GM20000 (cell line): ENCODE data around the gene KYNU.
"Not testable (repeated sequence)": the region's sequence is repeated elsewhere in the genome, so short reads cannot be mapped to it uniquely, and the experiment has no call there.

Source experiments
- DNase-seq: peaks from one replicate; pipeline ENCODE4 v3.0.0; 2012; ENCODE audit warnings: low spot score
- TF ChIP-seq, protein P1 (sequence below): IDR thresholded peaks from 2 replicates; pipeline ENCODE4 v1.5.1; 2012; ENCODE audit warnings: mild to moderate bottlenecking, control low read depth; ENCODE audit errors: extremely low read depth, missing control alignments

Gene KYNU

DNA sequence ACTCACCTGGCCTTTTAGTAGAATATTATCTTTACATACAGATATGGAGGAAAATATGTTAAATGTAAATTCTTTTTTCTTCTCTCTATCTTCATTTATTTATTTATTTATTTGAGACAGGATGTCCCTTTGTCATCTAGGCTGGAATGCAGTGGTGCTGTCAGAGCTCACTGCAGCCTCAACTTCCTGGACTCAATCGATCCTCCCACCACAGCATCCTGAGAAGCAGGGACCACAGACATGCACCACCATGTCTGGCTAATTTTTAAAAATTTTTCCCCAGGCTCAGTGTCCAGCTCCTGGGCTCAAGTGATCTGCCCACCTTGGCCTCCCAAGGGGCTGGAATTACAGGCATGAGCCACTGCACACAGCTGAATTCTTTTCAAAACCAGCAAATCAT is 20.3 kb downstream of the KYNU start:
- TF ChIP-seq, protein P1, sequence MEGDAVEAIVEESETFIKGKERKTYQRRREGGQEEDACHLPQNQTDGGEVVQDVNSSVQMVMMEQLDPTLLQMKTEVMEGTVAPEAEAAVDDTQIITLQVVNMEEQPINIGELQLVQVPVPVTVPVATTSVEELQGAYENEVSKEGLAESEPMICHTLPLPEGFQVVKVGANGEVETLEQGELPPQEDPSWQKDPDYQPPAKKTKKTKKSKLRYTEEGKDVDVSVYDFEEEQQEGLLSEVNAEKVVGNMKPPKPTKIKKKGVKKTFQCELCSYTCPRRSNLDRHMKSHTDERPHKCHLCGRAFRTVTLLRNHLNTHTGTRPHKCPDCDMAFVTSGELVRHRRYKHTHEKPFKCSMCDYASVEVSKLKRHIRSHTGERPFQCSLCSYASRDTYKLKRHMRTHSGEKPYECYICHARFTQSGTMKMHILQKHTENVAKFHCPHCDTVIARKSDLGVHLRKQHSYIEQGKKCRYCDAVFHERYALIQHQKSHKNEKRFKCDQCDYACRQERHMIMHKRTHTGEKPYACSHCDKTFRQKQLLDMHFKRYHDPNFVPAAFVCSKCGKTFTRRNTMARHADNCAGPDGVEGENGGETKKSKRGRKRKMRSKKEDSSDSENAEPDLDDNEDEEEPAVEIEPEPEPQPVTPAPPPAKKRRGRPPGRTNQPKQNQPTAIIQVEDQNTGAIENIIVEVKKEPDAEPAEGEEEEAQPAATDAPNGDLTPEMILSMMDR, result no peak
- no peak for DNase-seq

DNA sequence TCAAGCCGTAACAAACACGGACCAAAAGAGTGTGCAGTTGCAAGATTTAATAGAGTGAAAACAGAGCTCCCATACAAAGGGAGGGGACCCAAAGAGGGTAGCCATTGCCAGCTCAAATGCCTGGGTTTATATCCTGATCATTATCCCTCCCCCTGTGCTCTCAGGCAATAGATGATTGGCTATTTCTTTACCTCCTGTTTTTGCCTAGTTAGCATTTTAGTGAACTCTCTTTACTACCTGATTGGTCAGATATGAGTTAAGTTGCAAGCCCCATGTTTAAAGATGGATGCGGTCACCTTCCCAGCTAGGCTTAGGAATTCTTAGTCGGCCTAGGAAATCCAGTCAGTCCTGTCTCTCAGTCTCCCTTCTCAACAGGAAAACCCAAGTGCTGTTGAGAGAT is 22.9 kb downstream of the KYNU start:
- not testable (repeated sequence) for DNase-seq

DNA sequence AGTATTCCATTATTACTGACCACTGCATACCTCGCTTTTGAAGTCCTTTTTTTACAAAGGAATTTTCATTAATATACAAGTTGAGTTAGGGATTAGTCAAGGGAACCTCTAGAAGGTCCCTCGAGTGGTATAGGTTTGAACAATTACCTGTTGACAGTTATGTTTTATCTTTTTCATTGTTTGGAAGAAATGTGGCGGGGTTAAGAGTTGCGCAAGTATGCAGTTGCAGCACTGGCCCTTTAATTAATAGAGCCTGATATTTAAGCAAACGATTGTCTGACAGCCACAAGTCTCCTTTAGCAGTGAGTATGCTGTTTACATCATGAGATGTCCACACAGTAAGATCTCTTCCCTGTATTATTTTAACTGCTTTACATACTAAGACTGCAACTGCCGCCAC is 24.3 kb downstream of the KYNU start:
- DNase-seq, result no peak
- TF ChIP-seq, protein P1, result no peak

DNA sequence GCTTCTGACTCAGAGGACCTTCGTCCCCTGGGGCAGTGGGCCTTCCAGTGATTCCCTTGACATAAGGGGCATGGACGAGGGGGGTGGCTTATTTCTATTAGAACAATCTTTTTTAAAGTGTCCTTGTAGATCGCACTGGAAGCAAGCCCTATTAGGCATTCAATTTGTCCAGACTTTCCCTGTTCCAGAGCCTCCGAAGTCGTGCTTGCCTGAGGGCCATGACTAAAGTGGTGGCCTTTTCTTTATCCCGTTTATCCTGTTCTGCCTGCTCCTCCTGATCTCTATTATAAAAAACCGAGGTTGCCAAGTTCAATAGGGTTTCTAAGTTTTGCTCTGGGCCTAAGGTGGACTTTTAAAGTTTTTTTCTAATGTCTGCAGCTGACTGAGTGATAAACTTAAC is 26.3 kb downstream of the KYNU start:
- not testable (repeated sequence) for DNase-seq

DNA sequence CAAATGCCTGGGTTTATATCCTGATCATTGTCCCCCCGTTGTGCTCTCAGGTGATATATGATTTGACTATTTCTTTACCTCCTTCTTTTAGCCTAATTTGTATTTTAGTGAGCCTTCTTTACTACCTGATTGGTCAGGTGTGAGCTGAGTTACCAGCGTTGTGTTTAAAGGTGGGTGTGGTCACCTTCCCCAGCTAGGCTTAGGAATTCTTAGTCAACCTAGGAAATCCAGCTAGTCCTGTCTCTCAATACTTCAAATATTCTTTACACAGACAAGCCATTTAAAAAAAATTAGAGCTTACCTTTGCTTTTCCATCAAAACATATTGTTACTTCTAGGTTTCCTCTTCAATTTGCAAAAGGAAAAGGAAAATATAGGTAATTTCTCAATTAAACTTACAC is 30.2 kb downstream of the KYNU start:
- no peak for DNase-seq

DNA sequence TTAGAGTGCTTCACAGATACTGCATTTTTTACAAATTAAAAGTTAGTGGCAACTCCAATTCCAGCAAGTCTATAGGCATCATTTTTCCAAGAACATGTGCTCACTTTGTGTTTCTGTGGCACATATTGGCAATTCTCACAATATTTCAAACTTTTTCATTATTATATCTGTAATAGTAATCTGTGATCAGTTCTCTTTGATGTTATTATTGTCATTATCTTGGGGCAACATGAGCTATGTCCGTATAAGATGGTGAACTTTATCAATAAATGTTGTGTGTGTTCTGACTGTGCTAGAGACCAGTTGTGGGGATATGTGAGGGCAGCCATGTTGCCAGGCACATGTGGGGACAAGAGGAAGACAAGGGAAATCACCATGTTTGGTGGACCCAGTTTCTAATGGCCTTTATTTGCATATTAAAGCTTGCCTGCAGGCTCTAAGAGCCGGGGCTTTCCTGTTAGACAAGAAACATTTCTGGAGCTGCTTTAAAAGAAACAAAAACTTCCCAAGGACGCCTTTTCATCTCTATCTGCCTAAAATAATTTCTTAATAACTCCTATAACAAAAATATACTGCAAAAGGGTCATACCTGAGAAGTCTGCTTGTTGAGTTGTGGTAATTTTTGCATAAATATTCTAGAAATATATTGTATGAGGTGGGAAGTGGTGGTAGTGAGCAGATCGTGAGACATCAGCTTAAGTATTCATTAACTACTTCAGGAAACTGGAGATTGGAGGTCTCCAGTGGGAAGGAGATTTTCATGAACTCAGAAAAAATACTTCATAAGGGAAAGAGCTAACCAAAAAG is 37.2 kb downstream of the KYNU start:
- TF ChIP-seq, protein P1, result no peak
- peak; percentile 38 for DNase-seq

More for the DNA sequence above, 30.2 kb downstream of the KYNU start:
- TF ChIP-seq, protein P1, result no peak

DNA sequence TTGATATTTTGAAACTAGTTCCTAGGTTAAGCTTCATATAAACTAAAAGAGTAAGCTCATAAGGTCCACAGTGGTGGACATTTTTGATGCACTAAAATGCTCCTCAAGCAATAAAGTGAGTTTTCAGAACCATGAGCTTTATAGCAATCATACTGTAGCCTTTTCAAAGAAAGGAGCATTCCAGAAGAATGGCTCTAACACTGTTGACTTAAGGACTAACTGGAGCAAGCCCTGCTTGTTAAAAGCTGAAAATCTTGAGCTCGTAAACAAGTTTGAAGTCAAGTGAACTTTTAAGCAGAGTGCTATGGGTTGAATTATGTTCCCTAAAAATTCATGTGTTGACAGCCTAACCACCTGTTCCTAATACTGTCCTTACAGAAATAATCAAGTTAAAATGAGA is 38.0 kb downstream of the KYNU start:
- no peak for DNase-seq
- TF ChIP-seq, protein P1, result no peak

DNA sequence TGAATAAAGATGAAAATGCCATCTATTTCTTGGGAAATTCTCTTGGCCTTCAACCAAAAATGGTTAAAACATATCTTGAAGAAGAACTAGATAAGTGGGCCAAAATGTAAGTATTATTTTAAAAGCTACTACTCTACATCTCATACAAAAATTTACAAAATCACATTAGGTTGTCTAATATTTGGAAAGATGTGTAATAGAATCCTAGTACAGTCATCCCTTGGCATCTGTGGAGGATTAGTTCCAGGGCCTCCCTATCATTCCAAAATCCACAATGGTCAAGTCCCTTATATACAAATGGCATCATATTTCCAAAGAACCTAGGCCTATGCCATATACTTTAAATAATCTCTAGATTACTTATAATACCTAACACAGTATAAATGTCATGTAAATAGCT is 41.2 kb downstream of the KYNU start:
- TF ChIP-seq, protein P1, result no peak
- no peak for DNase-seq
